Ovary (tissue), 3 donors: ENCODE measurements around the gene CHADL.

Source experiments
- EP300 ChIP-seq: sonication (generic); formaldehyde crosslinking; IDR thresholded peaks from one replicate; pipeline ENCODE4 v1.6.1; 2017; ENCODE audit warnings: antibody characterized with exemption
- POLR2A ChIP-seq: fragments of 450-650 bp; IDR thresholded peaks from one replicate; pipeline ENCODE4 v1.6.1; 2017; ENCODE audit warnings: antibody characterized with exemption, mild to moderate bottlenecking, moderate library complexity
- TF ChIP-seq, protein P1 (sequence below), 3 donors: fragments of 450-650 bp in 2 of 3; fragments of 200-600 bp in 1 of 3; IDR thresholded peaks; one replicate each; pipeline versions ENCODE4 v1.5.1 to v1.8.0; 2016 to 2022; ENCODE audit warnings: antibody characterized with exemption in 3 of 3, mild to moderate bottlenecking in 1 of 3
- donor health status: DM: no; HTN: no; CAD: no.

GRCh38 chr22:41229215-41229614, 11.5 kb downstream of the CHADL start:
- TF ChIP-seq, protein P1, sequence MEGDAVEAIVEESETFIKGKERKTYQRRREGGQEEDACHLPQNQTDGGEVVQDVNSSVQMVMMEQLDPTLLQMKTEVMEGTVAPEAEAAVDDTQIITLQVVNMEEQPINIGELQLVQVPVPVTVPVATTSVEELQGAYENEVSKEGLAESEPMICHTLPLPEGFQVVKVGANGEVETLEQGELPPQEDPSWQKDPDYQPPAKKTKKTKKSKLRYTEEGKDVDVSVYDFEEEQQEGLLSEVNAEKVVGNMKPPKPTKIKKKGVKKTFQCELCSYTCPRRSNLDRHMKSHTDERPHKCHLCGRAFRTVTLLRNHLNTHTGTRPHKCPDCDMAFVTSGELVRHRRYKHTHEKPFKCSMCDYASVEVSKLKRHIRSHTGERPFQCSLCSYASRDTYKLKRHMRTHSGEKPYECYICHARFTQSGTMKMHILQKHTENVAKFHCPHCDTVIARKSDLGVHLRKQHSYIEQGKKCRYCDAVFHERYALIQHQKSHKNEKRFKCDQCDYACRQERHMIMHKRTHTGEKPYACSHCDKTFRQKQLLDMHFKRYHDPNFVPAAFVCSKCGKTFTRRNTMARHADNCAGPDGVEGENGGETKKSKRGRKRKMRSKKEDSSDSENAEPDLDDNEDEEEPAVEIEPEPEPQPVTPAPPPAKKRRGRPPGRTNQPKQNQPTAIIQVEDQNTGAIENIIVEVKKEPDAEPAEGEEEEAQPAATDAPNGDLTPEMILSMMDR (IDR thresholded peaks at IDR 0.05) = no peak
- TF ChIP-seq POLR2A (no peak), EP300 (no peak)
